K562 (cell line): ENCODE measurements around the gene MAU2. TPM values are rescaled to one million over a fixed set of nuclear protein-coding genes. Genes with fewer than 3 reads are reported as not detected.

Experiments
- BACH1 ChIP-seq: fragments of 200-800 bp; sonication (Bioruptor generic); IDR thresholded peaks from 2 replicates; pipeline ENCODE4 v1.6.1; 2016; ENCODE audit warnings: missing genetic modification characterization, missing compliant biosample characterization
- CBFA2T3 ChIP-seq: fragments of 450-650 bp; IDR thresholded peaks from 2 replicates; pipeline ENCODE4 v1.6.1; 2017
- CREBBP ChIP-seq: IDR thresholded peaks from one replicate; pipeline ENCODE4 v1.6.1; 2012; ENCODE audit warnings: low read depth, mild to moderate bottlenecking, control low read depth, inconsistent platforms, low read length
- FOSL1 ChIP-seq: fragments of 200-800 bp; sonication (Bioruptor generic); conservative IDR thresholded peaks from 2 replicates; pipeline ENCODE4 v1.6.1; 2016; ENCODE audit warnings: missing genetic modification characterization, missing compliant biosample characterization
- ILF3 ChIP-seq: fragments of 450-650 bp; IDR thresholded peaks from 2 replicates; pipeline ENCODE4 v1.6.1; 2018; ENCODE audit warnings: antibody characterized with exemption, mild to moderate bottlenecking, moderate library complexity, borderline replicate concordance
- IRF1 ChIP-seq: sonication (generic); formaldehyde crosslinking; IDR thresholded peaks from 2 replicates; pipeline ENCODE4 v1.8.0; 2022; ENCODE audit warnings: missing genetic modification reagents, mild to moderate bottlenecking, borderline replicate concordance
- NFE2L1 ChIP-seq: fragments of 450-650 bp; IDR thresholded peaks from 2 replicates; pipeline ENCODE4 v1.6.1; 2016; ENCODE audit warnings: missing genetic modification characterization, low read depth, mild to moderate bottlenecking, missing compliant biosample characterization, moderate library complexity, borderline replicate concordance
- POLR3A ChIP-seq: IDR thresholded peaks from 2 replicates; pipeline ENCODE4 v1.6.1; 2011; ENCODE audit warnings: borderline replicate concordance, mild to moderate bottlenecking, moderate library complexity; ENCODE audit not compliant: insufficient read length, insufficient read depth; ENCODE audit errors: extremely low read depth
- SMAD4 ChIP-seq: fragments of 250-450 bp; sonication (Bioruptor Pico); conservative IDR thresholded peaks from 2 replicates; pipeline ENCODE4 v1.8.0; 2021; ENCODE audit warnings: inconsistent platforms, mild to moderate bottlenecking, moderate library complexity
- SNAPC5 ChIP-seq: fragments of 250-450 bp; sonication (Bioruptor Pico); IDR thresholded peaks from 2 replicates; pipeline ENCODE4 v1.8.0; 2021; ENCODE audit warnings: moderate library complexity, mild to moderate bottlenecking, inconsistent platforms
- SP2 ChIP-seq: IDR thresholded peaks from 2 replicates; pipeline ENCODE4 v1.6.1; 2011; ENCODE audit warnings: mild to moderate bottlenecking, low read depth, low read length, moderate library complexity; ENCODE audit not compliant: poor library complexity, severe bottlenecking; ENCODE audit errors: extremely low read depth
- XRCC4 ChIP-seq: IDR thresholded peaks from one replicate; pipeline ENCODE4 v1.6.1; 2011; ENCODE audit not compliant: insufficient read depth, insufficient read length; ENCODE audit errors: extremely low read depth
- ZBTB9 ChIP-seq: fragments of 450-650 bp; formaldehyde crosslinking; IDR thresholded peaks from 2 replicates; pipeline ENCODE4 v1.4.0; 2020; ENCODE audit warnings: mild to moderate bottlenecking, moderate library complexity
- ZNF165 ChIP-seq: fragments of 250-450 bp; sonication (Bioruptor Pico); IDR thresholded peaks from 2 replicates; pipeline ENCODE4 v1.4.0; 2020; ENCODE audit warnings: borderline replicate concordance
- ZNF444 ChIP-seq: fragments of 250-450 bp; sonication (Bioruptor Pico); IDR thresholded peaks from 2 replicates; pipeline ENCODE4 v1.4.0; 2020; ENCODE audit warnings: mild to moderate bottlenecking, moderate library complexity
- polyA plus RNA-seq, 8 experiments: library from polyadenylated mRNA; depleted of rRNA in 4 of 8; stranded (reverse) in 5 of 8; unstranded in 3 of 8; fragments of >200 nt; fragmentation: Nextera tagmentation in 2 of 8; fragmentation: Illumina TruSeq in 1 of 8; extraction: Ambion mirVana in 2 of 8; extraction: Trizol in 1 of 8; gene quantifications; 2 replicates each; pipeline versions ENCODE4 v1.2.1 to v1.2.3, GENCODE V29; 2011 to 2014; ENCODE audit warnings: inconsistent platforms in 1 of 8, missing spikeins in 1 of 8
- total RNA-seq, 7 experiments: library from RNA; depleted of rRNA in 6 of 7; stranded (reverse); fragments of >200 nt in 6 of 7; fragmentation: Illumina TruSeq in 2 of 7; extraction: Trizol in 2 of 7; gene quantifications; 2 replicates each; pipeline versions ENCODE4 v1.2.1 to v1.2.3, GENCODE V29; 2011 to 2021; ENCODE audit warnings: low replicate concordance in 1 of 7
- TF ChIP-seq, protein P1 (sequence below): fragments of 200-800 bp; sonication (Bioruptor generic); IDR thresholded peaks from 2 replicates; pipeline ENCODE4 v1.6.1; 2017; ENCODE audit warnings: missing genetic modification characterization, missing compliant biosample characterization
- TF ChIP-seq, protein P2 (sequence below): IDR thresholded peaks from 3 replicates; pipeline ENCODE4 v1.6.1; 2011; ENCODE audit warnings: borderline replicate concordance, mild to moderate bottlenecking, moderate library complexity; ENCODE audit not compliant: insufficient read length; ENCODE audit errors: extremely low read depth
- TF ChIP-seq, protein P3 (sequence below), 2 experiments: fragments of 450-650 bp; conservative IDR thresholded peaks; 2 replicates each; pipeline ENCODE4 v1.6.1; 2017; ENCODE audit warnings: mild to moderate bottlenecking in 2 of 2, moderate library complexity in 2 of 2

MAU2 gene
- total and polyA plus RNA-seq, 9 of the 15 experiments (the other 6 are each of a cell fraction or from before 2014, with no cell fraction given) = 1.2 to 48.1 (median 19.4) TPM

- TF ChIP-seq, protein P1, sequence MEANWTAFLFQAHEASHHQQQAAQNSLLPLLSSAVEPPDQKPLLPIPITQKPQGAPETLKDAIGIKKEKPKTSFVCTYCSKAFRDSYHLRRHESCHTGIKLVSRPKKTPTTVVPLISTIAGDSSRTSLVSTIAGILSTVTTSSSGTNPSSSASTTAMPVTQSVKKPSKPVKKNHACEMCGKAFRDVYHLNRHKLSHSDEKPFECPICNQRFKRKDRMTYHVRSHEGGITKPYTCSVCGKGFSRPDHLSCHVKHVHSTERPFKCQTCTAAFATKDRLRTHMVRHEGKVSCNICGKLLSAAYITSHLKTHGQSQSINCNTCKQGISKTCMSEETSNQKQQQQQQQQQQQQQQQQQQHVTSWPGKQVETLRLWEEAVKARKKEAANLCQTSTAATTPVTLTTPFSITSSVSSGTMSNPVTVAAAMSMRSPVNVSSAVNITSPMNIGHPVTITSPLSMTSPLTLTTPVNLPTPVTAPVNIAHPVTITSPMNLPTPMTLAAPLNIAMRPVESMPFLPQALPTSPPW (CRISPR knock-in tag) = 0 out of 2 replicates have a peak, but pooled peaks have one; percentile 31
- TF ChIP-seq SP2 = no peak
- peak; percentile 53; the same call in 1 of the 2 replicates for TF ChIP-seq SMAD4
- TF ChIP-seq ZNF165 (CRISPR knock-in tag) = no peak
- peak; percentile 94 for TF ChIP-seq FOSL1
- TF ChIP-seq IRF1 (CRISPR knock-in tag) = no peak
- no peak for TF ChIP-seq BACH1 (tag)
- TF ChIP-seq, protein P2, sequence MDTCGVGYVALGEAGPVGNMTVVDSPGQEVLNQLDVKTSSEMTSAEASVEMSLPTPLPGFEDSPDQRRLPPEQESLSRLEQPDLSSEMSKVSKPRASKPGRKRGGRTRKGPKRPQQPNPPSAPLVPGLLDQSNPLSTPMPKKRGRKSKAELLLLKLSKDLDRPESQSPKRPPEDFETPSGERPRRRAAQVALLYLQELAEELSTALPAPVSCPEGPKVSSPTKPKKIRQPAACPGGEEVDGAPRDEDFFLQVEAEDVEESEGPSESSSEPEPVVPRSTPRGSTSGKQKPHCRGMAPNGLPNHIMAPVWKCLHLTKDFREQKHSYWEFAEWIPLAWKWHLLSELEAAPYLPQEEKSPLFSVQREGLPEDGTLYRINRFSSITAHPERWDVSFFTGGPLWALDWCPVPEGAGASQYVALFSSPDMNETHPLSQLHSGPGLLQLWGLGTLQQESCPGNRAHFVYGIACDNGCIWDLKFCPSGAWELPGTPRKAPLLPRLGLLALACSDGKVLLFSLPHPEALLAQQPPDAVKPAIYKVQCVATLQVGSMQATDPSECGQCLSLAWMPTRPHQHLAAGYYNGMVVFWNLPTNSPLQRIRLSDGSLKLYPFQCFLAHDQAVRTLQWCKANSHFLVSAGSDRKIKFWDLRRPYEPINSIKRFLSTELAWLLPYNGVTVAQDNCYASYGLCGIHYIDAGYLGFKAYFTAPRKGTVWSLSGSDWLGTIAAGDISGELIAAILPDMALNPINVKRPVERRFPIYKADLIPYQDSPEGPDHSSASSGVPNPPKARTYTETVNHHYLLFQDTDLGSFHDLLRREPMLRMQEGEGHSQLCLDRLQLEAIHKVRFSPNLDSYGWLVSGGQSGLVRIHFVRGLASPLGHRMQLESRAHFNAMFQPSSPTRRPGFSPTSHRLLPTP = no peak
- no peak for TF ChIP-seq POLR3A
- no peak for TF ChIP-seq ZBTB9
- no peak for TF ChIP-seq XRCC4
- no peak for TF ChIP-seq ILF3
- TF ChIP-seq CREBBP = no peak
- TF ChIP-seq, protein P3, sequence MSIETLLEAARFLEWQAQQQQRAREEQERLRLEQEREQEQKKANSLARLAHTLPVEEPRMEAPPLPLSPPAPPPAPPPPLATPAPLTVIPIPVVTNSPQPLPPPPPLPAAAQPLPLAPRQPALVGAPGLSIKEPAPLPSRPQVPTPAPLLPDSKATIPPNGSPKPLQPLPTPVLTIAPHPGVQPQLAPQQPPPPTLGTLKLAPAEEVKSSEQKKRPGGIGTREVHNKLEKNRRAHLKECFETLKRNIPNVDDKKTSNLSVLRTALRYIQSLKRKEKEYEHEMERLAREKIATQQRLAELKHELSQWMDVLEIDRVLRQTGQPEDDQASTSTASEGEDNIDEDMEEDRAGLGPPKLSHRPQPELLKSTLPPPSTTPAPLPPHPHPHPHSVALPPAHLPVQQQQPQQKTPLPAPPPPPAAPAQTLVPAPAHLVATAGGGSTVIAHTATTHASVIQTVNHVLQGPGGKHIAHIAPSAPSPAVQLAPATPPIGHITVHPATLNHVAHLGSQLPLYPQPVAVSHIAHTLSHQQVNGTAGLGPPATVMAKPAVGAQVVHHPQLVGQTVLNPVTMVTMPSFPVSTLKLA (conservative IDR thresholded peaks at IDR 0.05) = 0 out of 4 replicates have a peak, but pooled peaks of 1 of the 2 experiments have one; percentile 42
- no peak for TF ChIP-seq ZNF444 (CRISPR knock-in tag)
- no peak for TF ChIP-seq NFE2L1 (tag)
- TF ChIP-seq SNAPC5 (CRISPR knock-in tag) = no peak
- peak; percentile 51 for TF ChIP-seq CBFA2T3
Measured at GRCh38 chr19:19403373-19403901, 82.8 kb downstream of the MAU2 start (continued).
